ENCODE results near the gene DEFB124. TPM values are rescaled to one million over a fixed set of nuclear protein-coding genes. Genes with fewer than 3 reads are reported as not detected.

DEFB124 gene
- total and polyA plus RNA-seq, 2 of the 8 experiments (the other 6 are each of a cell fraction or from before 2014, with no cell fraction given): not detected

- H3K79me1 ChIP-seq (ENCODE audit: low read depth, low read length): peaks cover 10% of the 10 kb centered on the region
- no peak overlapping the region for H3K18ac ChIP-seq (ENCODE audit: extremely low read depth, low read length)
- no peak overlapping the region for H2BK20ac ChIP-seq (ENCODE audit: low read length)
- H2BK5ac ChIP-seq (ENCODE audit: low read depth, low read length): no peak overlapping the region
- peaks cover 0 to 3% (median under 1%) of the 10 kb centered on the region in 4 experiments; a peak in 2 of 8 replicates for H3K36me3 ChIP-seq (ENCODE audit: control insufficient read depth in 2 of 4, insufficient read depth in 4 of 4, low read length in 3 of 4)
- peaks cover 0 to 15% (median 7%) of the 10 kb centered on the region in 4 experiments; a peak in 4 of 7 replicates for H3K4me1 ChIP-seq (replicated peaks in 1 of 4; ENCODE audit: control insufficient read depth in 3 of 4, insufficient read depth in 4 of 4, low read length in 3 of 4)
- H3K14ac ChIP-seq (ENCODE audit: insufficient read length): no peak overlapping the region
- no peaks in the 10 kb centered on the region for H3K9me3 ChIP-seq (ENCODE audit: insufficient read depth in 2 of 2, low read depth in 1 of 2, low read length in 1 of 2)
- H3K56ac ChIP-seq (replicated peaks; ENCODE audit: insufficient read length, low read depth, low read length): no peak overlapping the region
- no peak overlapping the region for H3K23ac ChIP-seq (ENCODE audit: insufficient read length)
- H3K23me2 ChIP-seq (ENCODE audit: low read depth, low read length): peaks cover 7% of the 10 kb centered on the region
- no peak overlapping the region for H2BK15ac ChIP-seq (ENCODE audit: low read length)
- H2BK120ac ChIP-seq (replicated peaks; ENCODE audit: low read depth, low read length): no peak overlapping the region
- H4K8ac ChIP-seq (ENCODE audit: extremely low read depth, insufficient read depth, low read length): no peak overlapping the region
- H4K20me1 ChIP-seq (replicated peaks in 1 of 2; ENCODE audit: control insufficient read depth in 1 of 2, insufficient read depth in 2 of 2, low read length in 2 of 2): peaks cover 4 to 20% of the 10 kb centered on the region in 2 experiments
- H2AK5ac ChIP-seq (ENCODE audit: low read depth, low read length): no peak overlapping the region
- no peak overlapping the region for H3K9ac ChIP-seq (replicated peaks in 1 of 4; ENCODE audit: extremely low read depth in 1 of 4, low read depth in 3 of 4, low read length in 3 of 4)
- peaks cover 7 to 52% of the 10 kb centered on the region in 2 experiments for H3K79me2 ChIP-seq (ENCODE audit: control insufficient read depth in 1 of 2, insufficient read depth in 2 of 2, low read length in 2 of 2)
- 84% methylated on average over 4 of the region's 4 CpGs; no CpG with 5 or more reads in 1 of the 2 experiments for WGBS, 2 experiments (ENCODE audit: extremely low coverage in 1 of 2, insufficient coverage in 1 of 2, insufficient read length in 1 of 2, insufficient replicate concordance in 2 of 2, low coverage in 1 of 2, low lambda C conversion rate in 2 of 2, missing lambda C conversion rate in 1 of 2)
- ChIA-PET CTCF (ENCODE audit: partially characterized antibody) (interaction anchor here (0.6 to 1.0 kb wide), 4 partner anchors 25 to 136 kb away, joined by 3 to 6 read pairs (median 3); no protein-coding TSS in a partner anchor), POLR2A (ENCODE audit: partially characterized antibody) (interaction anchor here (1.2 to 1.3 kb wide), 2 partner anchors 11 to 89 kb away, joined by 3 to 4 read pairs; no protein-coding TSS in a partner anchor)
- peak; percentile 78 for FAIRE-seq
- H2AFZ ChIP-seq (ENCODE audit: low read length): no peak overlapping the region
- peak in 1 of 2 experiments; percentile 60 for DNase-seq (ENCODE audit: low read depth in 1 of 2, low spot score in 2 of 2)
- H3K27me3 ChIP-seq (replicated peaks in 1 of 4; ENCODE audit: control insufficient read depth in 3 of 4, extremely low read depth in 1 of 4, insufficient read depth in 3 of 4, low read length in 3 of 4): no peaks in the 10 kb centered on the region
- H4K5ac ChIP-seq (ENCODE audit: insufficient read length, low read depth, low read length): no peak overlapping the region
- H3K27ac ChIP-seq (ENCODE audit: low read depth, low read length): no peak overlapping the region
- no peak overlapping the region for H3K4ac ChIP-seq (replicated peaks; ENCODE audit: insufficient read length, low read depth, low read length)
- H3K4me2 ChIP-seq (ENCODE audit: insufficient read depth in 1 of 2, low read depth in 2 of 2, low read length in 2 of 2): 0 out of 4 replicates have a peak overlapping the region, but pooled peaks of 1 of the 2 experiments have one; percentile 9
- H2BK12ac ChIP-seq (ENCODE audit: low read depth, low read length): no peak overlapping the region
- no peak overlapping the region for H3K4me3 ChIP-seq (ENCODE audit: extremely low read depth in 1 of 4, insufficient read depth in 2 of 4, low read depth in 3 of 4, low read length in 4 of 4)
- H4K91ac ChIP-seq (replicated peaks; ENCODE audit: insufficient read length, low read length): no peak overlapping the region
- peak in 2 of 3 experiments; percentile 51 to 54; a peak in 3 of 4 replicates for TF ChIP-seq CTCF (IDR thresholded peaks at IDR 0.05; ENCODE audit: control extremely low read depth in 1 of 3, insufficient read depth in 1 of 3, low read depth in 1 of 3, low read length in 3 of 3)
- TF ChIP-seq NRF1 (IDR thresholded peaks at IDR 0.05; ENCODE audit: low read depth, low read length): no peak
- TF ChIP-seq GTF2F1 (IDR thresholded peaks at IDR 0.05; ENCODE audit: borderline replicate concordance, low read depth, low read length): no peak
- TF ChIP-seq PHF8 (conservative IDR thresholded peaks at IDR 0.05; ENCODE audit: low read depth, low read length): no peak
- TF ChIP-seq POLR2A (IDR thresholded peaks at IDR 0.05; ENCODE audit: control extremely low read depth in 1 of 2, low read depth in 2 of 2, low read length in 2 of 2): 0 out of 3 replicates have a peak, but pooled peaks of 1 of the 2 experiments have one; percentile 28
- TF ChIP-seq MAX (IDR thresholded peaks at IDR 0.05): 0 out of 2 replicates have a peak, but pooled peaks have one; percentile 26
- TF ChIP-seq CBX8 (IDR thresholded peaks at IDR 0.05; ENCODE audit: borderline replicate concordance, low read depth, low read length): no peak
- TF ChIP-seq POU5F1 (IDR thresholded peaks at IDR 0.05; ENCODE audit: low read depth, low read length): no peak
- peak in 1 of 2 experiments; percentile 47; a peak in 3 of 4 replicates for TF ChIP-seq RAD21 (IDR thresholded peaks at IDR 0.05 in 1 of 2, conservative IDR thresholded peaks at IDR 0.05 in 1 of 2; ENCODE audit: low read depth in 2 of 2, low read length in 2 of 2)
- peak; percentile 51 for TF ChIP-seq POLR2AphosphoS5 (IDR thresholded peaks at IDR 0.05; ENCODE audit: low read depth, low read length)
Observed at GRCh38 chr20:31517373-31517772, 42.4 kb upstream of the DEFB124 start.
